Smooth muscle cell of the brain vasculature (primary cell): ENCODE measurements around the gene UNC13D.
"Not testable (repeated sequence)": the region's sequence is repeated elsewhere in the genome, so short reads cannot be mapped to it uniquely, and the experiment has no call there.

Source experiments
- DNase-seq: peaks from one replicate; pipeline ENCODE4 v3.0.0-alpha.2; 2012; ENCODE audit warnings: low read depth, low spot score

Gene UNC13D

GRCh38 chr17:75843577-75844529 lies at the start of gene UNC13D:
Gene UNC13D (minus strand): TSS chr17:75844404. CDS start chr17:75844337, 67 bp downstream.
- no peak for DNase-seq

- DNase-seq, result no peak
Measured at GRCh38 chr17:75893305-75894048, 49.3 kb upstream of the UNC13D start.

- DNase-seq, result no peak
Measured at GRCh38 chr17:75892556-75893224, 48.5 kb upstream of the UNC13D start.

- DNase-seq, result no peak
Measured at GRCh38 chr17:75891605-75892555, 47.7 kb upstream of the UNC13D start.

DNA sequence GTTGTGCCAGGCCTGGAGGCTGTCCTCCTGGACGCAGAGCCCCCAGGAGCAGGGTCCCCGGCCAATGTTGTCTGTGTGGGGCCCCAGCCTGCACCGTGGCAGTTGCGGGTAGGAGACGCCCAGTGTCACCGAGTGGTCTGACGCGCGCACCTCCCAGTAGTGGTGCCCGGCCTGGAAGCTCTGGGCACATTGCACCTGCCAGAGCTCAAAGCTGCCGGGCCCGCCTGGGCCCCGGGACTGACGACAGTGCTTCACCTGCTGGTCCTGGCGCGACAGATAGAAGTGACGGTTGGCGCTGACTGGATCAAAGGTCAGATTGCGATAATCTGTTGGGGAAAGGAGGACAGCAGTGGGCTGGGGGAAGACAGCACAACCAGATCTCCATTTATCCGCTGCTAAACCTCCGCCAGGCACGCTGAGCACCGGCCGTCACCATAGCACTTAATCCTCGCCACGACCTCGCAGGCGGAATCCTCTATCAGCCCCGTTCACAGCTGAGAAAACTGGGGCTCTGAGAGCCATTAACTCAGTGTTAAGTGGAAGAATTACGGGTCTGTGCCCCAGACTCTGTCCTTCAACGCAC lies 46.9 kb upstream of the UNC13D start:
- DNase-seq, result no peak

GRCh38 chr17:75889454-75889853 lies 45.2 kb upstream of the UNC13D start:
- DNase-seq, result no peak

GRCh38 chr17:75888484-75888883 lies 44.3 kb upstream of the UNC13D start:
- DNase-seq, result no peak

DNA sequence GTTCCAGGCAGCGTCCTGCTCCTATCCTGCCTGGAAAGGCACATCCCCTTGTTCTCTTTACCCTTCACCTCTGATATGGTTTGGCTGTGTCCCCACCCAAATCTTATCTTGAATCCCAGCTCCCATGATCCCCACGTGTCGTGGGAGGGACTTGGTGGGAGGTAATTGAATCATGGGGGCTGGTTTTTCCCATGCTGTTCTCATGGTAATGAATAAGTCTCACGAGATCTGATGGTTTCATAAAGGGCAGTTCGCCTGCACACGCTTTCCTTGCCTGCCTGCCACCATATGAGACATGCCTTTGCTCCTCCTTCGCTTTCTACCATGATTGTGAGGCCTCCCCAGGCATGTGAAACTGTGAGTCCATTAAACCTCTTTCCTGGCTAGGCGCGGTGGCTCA lies 41.7 kb upstream of the UNC13D start:
- not testable (repeated sequence) for DNase-seq

DNA sequence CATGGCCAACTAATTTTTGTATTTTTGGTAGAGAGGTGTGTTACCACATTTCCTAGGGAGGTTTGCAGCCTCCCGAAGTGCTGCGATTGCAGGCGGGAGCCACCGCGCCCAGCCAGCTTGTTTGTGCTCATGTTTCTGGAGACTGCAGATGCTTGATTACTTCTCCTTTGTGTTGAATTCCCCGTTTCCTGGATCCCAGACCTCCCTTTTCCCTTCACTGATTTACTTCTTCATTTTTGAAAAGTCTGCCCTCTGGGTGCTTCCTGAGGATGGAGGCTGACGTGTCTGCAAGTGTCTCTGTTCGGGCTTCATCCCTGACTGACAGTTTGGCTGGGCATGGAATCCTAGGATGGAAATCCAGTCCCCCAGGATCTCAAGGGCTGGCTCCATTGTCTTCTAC lies 41.2 kb upstream of the UNC13D start:
- no peak for DNase-seq

- DNase-seq, result no peak
Measured at GRCh38 chr17:75881678-75882454, 37.7 kb upstream of the UNC13D start.

DNA sequence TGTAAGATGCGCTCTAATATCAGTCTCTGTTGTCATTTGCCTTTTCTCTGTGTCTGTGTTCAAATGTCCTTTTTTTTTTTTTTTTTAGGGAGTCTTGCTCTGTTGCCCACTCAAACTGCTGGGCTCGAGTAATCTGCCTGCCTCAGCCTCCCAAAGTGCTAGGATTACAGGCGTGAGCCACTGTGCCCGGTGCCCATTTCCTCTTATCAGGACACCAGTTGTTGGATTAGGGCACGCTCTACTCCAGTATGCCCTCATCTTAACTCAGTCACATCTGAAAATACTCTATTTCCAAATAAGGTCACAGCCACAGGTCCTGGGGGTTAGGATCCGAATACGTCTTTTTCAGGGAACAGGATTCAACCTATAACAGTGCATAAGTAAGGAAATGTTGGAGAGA lies 36.1 kb upstream of the UNC13D start:
- no peak for DNase-seq

DNA sequence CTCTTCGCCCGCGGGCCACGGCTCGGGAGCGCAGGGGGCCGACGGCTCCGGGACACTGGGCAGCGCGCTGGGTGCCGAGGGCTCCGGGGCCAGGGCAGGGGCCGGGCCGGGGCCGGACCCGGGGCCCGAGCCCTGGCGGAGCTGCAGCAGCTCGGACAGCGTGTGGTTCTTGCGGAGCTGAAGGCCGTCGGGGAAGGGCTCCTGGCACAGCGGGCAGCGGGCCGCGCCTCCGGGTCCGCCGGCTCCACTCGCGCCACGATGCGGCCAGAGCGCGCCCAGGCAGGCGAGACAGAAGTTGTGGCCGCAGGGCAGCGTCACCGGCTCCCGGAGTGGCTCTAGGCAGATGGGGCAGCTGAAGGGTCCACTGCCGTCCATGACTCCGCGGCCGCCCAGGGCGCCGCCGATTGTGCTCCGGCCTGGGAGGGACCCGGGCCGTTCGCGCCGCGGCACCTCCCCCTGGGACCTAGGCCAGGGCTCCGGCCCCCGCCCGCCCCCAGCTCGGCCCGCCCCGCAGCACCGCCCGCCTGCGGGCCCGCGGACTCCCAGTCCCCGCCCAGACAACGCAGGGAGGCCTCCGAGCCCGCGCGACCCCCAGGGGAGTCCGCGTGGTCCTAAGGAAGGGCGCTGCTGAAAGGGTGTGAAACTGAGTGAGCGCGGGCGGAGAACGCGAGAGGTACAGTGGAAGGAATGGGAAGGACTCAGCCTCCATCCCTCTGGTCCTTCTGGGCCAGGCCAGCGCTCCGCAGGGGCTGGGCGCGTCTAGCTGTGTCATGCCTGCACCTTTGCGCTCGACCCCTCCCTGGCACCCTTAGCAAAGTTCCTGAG lies 34.2 kb upstream of the UNC13D start, which contains the start of gene TRIM47:
Gene TRIM47, minus strand, starts transcription at position 408 of the 825 bp plus-strand sequence. Its CDS starts 33 bp downstream, at position 375.
- no peak for DNase-seq

- no peak for DNase-seq
Measured at GRCh38 chr17:75877752-75878173, 33.6 kb upstream of the UNC13D start.

DNA sequence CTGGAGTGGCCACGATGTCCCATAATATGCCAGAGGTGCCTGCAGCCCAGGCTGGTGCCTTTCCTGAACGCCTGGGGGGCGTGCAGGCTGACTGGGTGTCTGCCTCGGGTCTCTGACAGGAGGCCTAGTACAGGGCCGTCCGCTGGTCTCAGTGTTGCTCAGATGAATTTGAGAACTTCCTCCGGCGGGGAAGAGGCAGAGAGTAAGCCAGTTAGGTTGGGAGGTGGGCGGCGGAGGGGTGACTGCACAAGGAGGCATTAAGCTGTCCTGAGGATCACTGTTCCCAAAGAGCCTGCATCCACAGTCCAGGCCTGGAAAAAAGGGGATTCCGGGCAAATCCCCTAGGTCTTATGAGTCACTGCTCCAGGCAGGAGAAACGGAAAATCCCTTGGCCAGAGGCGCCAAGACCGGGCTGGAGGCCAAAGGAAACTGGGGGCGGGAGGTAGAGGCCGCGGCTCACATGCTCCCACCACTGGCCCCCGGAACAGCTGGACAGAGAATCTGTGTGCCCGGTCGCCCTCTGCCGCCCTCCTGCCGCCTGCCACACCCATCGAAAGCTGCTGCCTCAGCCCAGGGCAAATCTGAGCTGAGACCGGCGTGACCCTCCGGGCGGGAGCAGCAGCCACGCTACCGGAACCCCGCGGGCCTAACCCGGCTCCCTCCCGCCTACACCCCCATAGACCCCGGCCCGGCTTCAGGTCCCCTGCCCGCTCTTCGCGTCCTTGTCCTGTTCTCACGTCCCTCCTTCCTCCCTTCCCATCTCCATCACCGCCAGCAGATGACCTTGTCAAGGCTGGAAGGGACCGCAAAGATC lies 32.9 kb upstream of the UNC13D start:
- peak; percentile 70 for DNase-seq

DNA sequence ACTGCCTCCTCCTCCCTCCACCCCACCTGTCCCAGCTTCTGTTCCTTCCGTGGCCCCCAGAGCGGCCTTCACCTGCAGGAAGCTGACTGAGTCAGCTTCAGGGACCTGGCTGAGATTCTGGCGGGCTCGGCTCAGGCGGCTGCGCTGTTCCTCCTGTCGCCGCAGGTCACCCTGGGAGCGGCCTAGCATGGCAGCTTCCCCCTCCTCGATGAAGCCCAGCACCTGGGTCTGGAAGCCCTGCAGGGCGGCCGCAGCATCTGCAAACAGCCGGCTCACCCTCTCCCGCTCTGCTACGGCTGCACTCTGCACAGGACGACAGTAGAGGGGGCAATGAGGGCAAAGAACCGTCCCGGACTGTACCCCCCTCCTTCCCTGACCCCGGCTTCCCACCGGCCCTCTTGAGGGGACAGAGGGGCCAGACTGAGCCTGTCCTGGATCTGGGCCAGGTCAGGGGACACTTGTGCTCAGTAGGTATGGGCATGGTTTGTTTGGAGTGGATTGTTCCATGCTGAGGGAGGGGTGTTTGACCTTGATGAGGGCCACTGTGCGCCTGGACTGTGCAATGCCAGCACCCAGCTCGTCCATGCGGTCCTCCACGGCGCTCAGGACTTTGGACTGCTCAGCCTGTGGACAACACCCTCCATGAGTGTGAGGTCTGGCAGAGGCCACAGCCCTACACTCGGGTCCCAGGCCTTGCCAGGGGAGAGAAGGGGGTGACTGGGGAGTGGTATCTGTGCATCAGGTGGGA lies 32.2 kb upstream of the UNC13D start:
- no peak for DNase-seq

DNA sequence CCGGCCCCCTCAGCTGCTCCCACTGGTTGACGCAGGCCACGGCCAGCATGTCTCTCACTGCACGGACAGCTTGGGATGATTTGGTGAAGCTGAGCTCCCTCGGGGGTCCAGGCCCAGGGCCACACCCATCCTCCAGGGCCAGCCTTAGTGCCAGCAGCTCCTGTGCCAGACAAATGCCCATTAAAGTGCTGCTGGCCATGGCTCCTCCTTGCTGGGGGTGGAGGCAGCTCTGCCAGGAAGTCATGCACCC lies 31.7 kb upstream of the UNC13D start:
- DNase-seq, result no peak

GRCh38 chr17:75875182-75875939 lies 31.2 kb upstream of the UNC13D start:
- DNase-seq, result no peak
